NCI-H2171 (cell line): ENCODE data around the gene CXCR5.

ENCODE experiments used
- DNase-seq: peaks from one replicate; lab custom pipeline; 2025; lab: John Stamatoyannopoulos, UW

CXCR5 gene

GRCh38 chr11:118876286-118876685 is 7.4 kb upstream of the CXCR5 start:
- no peak for DNase-seq

- no peak for DNase-seq
Observed at GRCh38 chr11:118877487-118878162, 6.1 kb upstream of the CXCR5 start.

DNA sequence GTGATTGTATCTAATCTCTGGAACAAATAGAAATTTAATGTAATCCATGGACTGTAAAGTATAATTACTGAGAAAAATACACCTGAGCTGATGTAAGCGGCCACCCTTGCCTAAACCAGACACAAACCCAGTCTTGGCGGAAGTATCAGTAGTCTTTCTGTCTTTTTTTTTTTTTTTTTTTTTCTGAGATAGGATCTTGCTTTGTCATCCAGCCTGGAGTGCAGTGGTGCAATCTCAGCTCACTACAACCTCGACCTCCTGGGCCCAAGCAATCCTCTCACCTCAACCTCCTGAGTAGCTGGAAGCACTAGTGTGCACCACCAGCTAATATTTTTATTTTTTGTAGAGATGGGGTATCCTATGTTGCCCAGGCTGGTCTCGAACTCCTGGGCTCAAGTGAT is 5.5 kb upstream of the CXCR5 start:
- no peak for DNase-seq

GRCh38 chr11:118881228-118881627 is 2.5 kb upstream of the CXCR5 start:
- no peak for DNase-seq

DNA sequence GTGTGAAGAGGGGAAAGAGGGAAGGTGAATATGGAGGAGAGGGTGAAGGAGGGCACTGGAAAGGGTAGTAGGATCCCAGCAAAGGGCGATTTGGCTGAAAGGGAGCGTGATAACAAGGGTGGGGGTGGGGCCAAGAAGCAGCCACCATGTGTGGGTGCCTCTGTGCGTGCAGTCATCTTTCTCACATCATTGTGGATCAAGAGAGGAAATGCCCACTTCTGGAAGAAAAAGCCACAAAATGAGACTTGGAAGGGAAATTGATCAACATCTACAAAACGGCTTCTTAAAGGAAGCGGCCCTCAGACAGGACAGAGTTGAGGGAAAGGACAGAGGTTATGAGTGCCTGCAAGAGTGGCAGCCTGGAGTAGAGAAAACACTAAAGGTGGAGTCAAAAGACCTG is 1.2 kb upstream of the CXCR5 start:
- no peak for DNase-seq

- DNase-seq, result no peak
Observed at GRCh38 chr11:118883004-118883367, 706 bp upstream of the CXCR5 start.

DNA sequence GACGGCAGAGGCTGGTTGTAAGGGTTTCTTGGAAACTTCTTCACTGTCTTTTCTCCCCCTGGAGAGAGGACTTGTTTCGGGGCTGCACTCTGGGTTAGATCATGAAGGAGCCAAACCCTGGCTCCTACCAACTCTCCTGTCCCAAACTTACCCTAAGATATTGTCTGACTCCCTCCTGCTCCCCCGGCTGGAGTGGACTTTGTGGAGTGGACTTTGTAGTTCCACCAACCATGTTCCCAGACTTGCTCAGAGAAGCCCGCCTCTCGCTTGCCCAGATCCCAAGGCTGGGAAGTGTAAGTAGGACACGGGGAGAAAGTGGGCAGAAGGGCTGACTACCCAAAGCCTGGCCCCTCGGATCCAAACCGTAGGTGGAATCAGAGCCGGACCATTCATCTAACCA is 1.2 kb downstream of the CXCR5 start:
- DNase-seq, result no peak

GRCh38 chr11:118885319-118885718 is 1.6 kb downstream of the CXCR5 start:
- no peak for DNase-seq

DNA sequence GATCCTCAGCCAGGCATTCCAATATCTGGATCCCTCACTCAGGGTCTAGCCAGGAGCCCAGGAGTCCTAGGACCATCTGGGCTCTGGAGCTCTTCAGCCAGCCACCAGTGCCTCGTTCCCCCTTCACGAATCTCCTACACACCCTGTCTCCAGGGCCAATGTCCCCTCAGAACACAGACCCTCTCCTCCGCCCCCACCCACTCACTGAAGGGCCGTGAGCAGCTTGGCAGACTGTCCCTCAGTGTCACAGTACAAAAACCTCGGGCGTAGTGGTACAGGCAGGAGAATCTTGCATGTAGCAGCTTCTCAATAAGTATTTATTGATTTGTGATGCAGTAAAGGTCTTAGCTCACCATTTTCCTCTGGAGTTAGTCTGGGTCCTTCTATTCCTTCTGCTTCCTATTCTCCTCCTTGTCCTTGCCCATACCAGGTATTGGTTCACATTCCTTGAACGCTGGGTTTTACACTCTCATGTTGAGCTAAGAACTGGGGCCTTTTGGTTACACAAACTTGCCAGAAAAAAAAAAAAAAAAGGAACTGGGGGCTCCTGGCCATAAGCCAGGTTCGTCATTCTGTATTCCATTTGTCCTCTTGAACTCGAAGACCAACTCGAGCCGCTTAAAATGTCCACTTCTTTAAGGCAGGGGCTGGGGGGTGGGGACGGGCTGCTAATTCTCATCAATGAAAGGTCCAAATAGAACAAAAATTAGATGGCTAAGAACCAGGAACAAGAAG is 2.3 kb downstream of the CXCR5 start:
- DNase-seq, result no peak

DNA sequence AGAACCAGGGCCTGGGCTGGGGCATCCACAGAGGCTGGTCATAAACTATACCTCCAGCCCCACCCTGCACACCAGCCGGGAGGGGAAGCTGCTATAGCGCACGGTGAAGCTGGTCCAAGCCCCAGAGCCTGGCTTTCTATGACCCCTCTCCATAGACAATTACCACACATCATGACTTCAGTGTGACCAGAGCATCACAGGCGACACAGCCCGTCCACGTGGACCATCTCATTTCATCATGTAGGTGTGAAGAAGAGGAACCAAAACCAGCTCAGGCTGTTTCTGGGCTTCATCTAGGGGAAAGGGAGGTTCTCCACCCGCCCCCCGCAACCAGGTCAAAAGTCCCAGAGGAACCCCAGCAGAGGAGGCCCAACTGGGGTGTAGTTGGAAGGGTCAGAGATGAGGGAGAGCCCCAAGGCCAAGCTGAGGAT is 3.0 kb downstream of the CXCR5 start:
- DNase-seq, result no peak

DNA sequence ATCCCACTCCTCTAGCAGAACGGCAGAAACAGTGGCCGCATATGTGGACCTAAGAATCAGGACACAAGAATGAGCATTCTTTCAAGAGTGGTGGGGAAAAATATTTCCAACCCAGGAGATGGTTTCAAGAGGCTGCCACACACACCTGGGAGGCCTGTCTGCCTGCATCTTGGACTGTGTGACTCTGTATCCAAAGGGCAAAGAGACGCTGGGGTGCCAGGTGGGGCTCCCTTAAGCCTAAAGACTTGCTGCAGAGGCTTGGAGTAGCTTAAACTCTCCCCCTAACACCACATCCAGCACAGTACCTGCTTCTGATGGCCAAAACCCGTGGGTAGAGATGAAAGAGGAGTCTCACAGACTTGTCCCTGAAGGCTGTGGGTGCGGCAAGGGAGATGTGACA is 3.5 kb downstream of the CXCR5 start:
- no peak for DNase-seq

DNA sequence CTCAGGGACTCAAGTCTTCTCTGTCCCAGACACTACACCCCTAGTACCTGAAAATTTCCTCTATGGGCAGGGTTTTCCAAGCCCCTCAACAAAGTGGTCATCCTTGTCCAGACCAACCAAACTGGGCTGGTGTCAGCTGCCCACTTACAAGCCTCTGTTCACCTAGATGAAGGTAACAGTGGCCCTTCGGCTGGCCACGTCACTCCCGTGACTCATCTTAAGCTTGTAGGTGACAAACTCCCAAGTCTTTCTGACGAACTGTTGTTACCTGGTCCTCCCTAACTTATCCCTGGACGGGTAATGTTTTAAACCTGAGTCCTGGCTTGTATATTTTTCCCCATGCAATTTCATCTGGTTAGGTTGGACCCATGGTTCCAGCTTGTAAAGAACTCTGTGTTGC is 4.7 kb downstream of the CXCR5 start:
- DNase-seq, result no peak

DNA sequence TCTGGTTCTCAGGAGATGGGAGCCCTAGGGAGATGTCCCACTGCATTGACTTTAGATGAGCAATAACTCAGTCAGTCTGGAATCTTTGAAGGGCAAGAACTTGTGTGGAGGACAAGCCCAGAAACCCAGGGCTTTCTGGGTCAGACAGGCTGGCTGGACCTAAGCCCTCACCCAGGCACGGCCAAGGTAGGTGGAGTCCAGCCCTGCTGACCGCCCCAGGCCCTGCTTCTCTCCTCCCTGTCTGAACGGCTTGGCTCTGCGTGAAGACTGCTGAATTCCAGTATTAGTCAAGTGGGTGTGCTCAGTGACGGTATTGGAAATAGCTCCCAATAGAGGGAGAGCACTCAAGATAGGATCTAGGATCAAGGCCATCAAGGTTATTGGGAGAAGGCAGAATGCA is 6.1 kb downstream of the CXCR5 start:
- no peak for DNase-seq

- peak; percentile 73 for DNase-seq
Observed at GRCh38 chr11:118892514-118892913, 8.8 kb downstream of the CXCR5 start.

DNA sequence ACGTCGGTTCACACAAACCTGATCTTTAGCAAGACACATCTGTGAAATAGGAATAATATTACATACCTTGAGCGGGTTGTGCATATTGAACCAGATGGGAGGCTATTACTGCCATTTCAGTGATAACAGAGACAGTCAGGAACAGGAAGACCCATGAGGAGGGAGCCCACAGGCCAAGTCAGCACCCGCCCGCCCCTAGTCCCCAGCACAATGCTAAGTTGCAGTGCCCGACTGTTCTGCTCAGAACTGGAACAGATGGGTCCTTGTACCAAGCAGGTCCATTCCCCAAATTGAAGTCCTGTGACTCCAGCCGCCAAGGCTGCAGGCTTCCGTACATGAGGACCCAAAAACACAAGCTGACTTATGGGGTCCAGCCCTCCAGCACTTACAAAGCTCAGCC is 9.3 kb downstream of the CXCR5 start:
- DNase-seq, result no peak

GRCh38 chr11:118893662-118894061 is 10.0 kb downstream of the CXCR5 start:
- DNase-seq, result no peak

DNA sequence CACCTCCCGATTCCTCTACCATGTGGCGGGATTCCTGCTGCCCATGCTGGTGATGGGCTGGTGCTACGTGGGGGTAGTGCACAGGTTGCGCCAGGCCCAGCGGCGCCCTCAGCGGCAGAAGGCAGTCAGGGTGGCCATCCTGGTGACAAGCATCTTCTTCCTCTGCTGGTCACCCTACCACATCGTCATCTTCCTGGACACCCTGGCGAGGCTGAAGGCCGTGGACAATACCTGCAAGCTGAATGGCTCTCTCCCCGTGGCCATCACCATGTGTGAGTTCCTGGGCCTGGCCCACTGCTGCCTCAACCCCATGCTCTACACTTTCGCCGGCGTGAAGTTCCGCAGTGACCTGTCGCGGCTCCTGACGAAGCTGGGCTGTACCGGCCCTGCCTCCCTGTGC is 10.5 kb downstream of the CXCR5 start:
- no peak for DNase-seq

DNA sequence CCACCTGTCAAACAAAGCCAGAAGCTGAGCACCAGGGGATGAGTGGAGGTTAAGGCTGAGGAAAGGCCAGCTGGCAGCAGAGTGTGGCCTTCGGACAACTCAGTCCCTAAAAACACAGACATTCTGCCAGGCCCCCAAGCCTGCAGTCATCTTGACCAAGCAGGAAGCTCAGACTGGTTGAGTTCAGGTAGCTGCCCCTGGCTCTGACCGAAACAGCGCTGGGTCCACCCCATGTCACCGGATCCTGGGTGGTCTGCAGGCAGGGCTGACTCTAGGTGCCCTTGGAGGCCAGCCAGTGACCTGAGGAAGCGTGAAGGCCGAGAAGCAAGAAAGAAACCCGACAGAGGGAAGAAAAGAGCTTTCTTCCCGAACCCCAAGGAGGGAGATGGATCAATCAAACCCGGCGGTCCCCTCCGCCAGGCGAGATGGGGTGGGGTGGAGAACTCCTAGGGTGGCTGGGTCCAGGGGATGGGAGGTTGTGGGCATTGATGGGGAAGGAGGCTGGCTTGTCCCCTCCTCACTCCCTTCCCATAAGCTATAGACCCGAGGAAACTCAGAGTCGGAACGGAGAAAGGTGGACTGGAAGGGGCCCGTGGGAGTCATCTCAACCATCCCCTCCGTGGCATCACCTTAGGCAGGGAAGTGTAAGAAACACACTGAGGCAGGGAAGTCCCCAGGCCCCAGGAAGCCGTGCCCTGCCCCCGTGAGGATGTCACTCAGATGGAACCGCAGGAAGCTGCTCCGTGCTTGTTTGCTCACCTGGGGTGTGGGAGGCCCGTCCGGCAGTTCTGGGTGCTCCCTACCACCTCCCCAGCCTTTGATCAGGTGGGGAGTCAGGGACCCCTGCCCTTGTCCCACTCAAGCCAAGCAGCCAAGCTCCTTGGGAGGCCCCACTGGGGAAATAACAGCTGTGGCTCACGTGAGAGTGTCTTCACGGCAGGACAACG is 11.7 kb downstream of the CXCR5 start:
- no peak for DNase-seq

DNA sequence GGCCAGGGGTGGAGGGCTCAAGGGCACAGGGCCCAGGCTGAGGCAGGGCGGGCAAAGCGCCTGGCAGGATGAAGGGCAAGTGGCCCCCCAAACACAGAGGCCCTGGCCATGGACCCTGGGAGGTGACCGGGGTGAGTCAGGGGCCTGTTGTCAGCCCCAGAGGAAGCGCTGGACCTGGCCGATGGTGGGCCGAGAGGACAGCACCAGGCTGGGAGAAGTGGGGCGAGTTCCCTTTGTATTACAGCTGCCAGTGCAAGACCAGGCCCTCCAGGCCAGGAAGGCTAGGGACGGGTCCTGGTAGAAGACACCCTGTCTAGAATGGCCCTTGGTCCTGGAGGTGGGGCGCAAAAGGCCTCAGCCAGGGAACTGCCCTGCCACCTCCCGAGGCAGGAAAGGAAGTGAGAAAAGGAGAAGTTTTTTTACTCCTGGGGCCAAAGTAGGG is 12.8 kb downstream of the CXCR5 start:
- DNase-seq, result no peak

- no peak for DNase-seq
Observed at GRCh38 chr11:118896921-118897591, 13.4 kb downstream of the CXCR5 start.

GRCh38 chr11:118897721-118898310 is 14.1 kb downstream of the CXCR5 start:
- no peak for DNase-seq
